Gastrocnemius medialis (tissue), 4 donors: Measurements from ENCODE around the gene ACACB.

Experiments used
- CTCF ChIP-seq, 5 experiments: fragments of 450-650 bp in 3 of 5; fragments of 200-600 bp in 2 of 5; sonication (generic) in 2 of 5; IDR thresholded peaks in 4 of 5; conservative IDR thresholded peaks in 1 of 5; 1 replicate in 4 of 5; 2 replicates in 1 of 5; pipeline ENCODE4 v1.5.1; 2016 to 2019; ENCODE audit warnings: antibody characterized with exemption in 5 of 5, mild to moderate bottlenecking in 3 of 5, moderate library complexity in 3 of 5
- POLR2A ChIP-seq, 2 donors: fragments of 450-650 bp; IDR thresholded peaks; one replicate each; pipeline ENCODE4 v1.6.1; 2017; ENCODE audit warnings: antibody characterized with exemption in 2 of 2, mild to moderate bottlenecking in 2 of 2, moderate library complexity in 2 of 2

- TF ChIP-seq CTCF (IDR thresholded peaks at IDR 0.05 in 4 of 5, conservative IDR thresholded peaks at IDR 0.05 in 1 of 5), result no peak
- no peak for TF ChIP-seq POLR2A (IDR thresholded peaks at IDR 0.05)
These were observed 40.2 kb downstream of the ACACB start for GRCh38 chr12:109156586-109156985.
